CD4-positive, alpha-beta T cell treated with Interleukin-6 for 4 hours (primary cell): Measurements from ENCODE around the gene PUM1.
"Not testable (repeated sequence)": the region's sequence is repeated elsewhere in the genome, so short reads cannot be mapped to it uniquely, and the experiment has no call there.

Source experiments
- DNase-seq: peaks from one replicate; pipeline ENCODE4 v3.0.0-alpha.2; 2020; ENCODE audit warnings: mixed read lengths

PUM1 gene

GRCh38 chr1:30962609-30963508, 102.7 kb downstream of the PUM1 start:
- DNase-seq, result no peak

- DNase-seq, result no peak
Measured at GRCh38 chr1:30957560-30958222, 107.8 kb downstream of the PUM1 start.

- DNase-seq, result no peak
Measured at GRCh38 chr1:30955448-30956015, 110.0 kb downstream of the PUM1 start.

- no peak for DNase-seq
Measured at GRCh38 chr1:30953685-30954084, 111.8 kb downstream of the PUM1 start.

GRCh38 chr1:30952098-30952497, 113.4 kb downstream of the PUM1 start:
- DNase-seq, result no peak

GRCh38 chr1:30950700-30951099, 114.8 kb downstream of the PUM1 start:
- no peak for DNase-seq

GRCh38 chr1:30950053-30950452, 115.5 kb downstream of the PUM1 start:
- no peak for DNase-seq

- DNase-seq, result not testable (repeated sequence)
Measured at GRCh38 chr1:30949487-30949838, 116.1 kb downstream of the PUM1 start.

GRCh38 chr1:30948813-30949486, 116.6 kb downstream of the PUM1 start:
- not testable (repeated sequence) for DNase-seq

- DNase-seq, result no peak
Measured at GRCh38 chr1:30948278-30948677, 117.2 kb downstream of the PUM1 start.

GRCh38 chr1:30947212-30947611, 118.3 kb downstream of the PUM1 start:
- DNase-seq, result no peak

- DNase-seq, result no peak
Measured at GRCh38 chr1:30942326-30942963, 123.1 kb downstream of the PUM1 start.

- DNase-seq, result no peak
Measured at GRCh38 chr1:30940541-30940940, 125.0 kb downstream of the PUM1 start.

GRCh38 chr1:30936541-30937171, 128.9 kb downstream of the PUM1 start:
- DNase-seq, result no peak

GRCh38 chr1:30935758-30936157, 129.8 kb downstream of the PUM1 start:
- not testable (repeated sequence) for DNase-seq

GRCh38 chr1:30934613-30935012, 130.9 kb downstream of the PUM1 start:
- no peak for DNase-seq

GRCh38 chr1:30933874-30934252, 131.7 kb downstream of the PUM1 start:
- DNase-seq, result no peak

- no peak for DNase-seq
Measured at GRCh38 chr1:30930631-30931173, 134.8 kb downstream of the PUM1 start.

- DNase-seq, result no peak
Measured at GRCh38 chr1:30929944-30930525, 135.5 kb downstream of the PUM1 start.

GRCh38 chr1:30929135-30929889, 136.2 kb downstream of the PUM1 start:
- DNase-seq, result peak; percentile 51

- no peak for DNase-seq
Measured at GRCh38 chr1:30928789-30929134, 136.8 kb downstream of the PUM1 start.
